IPS-20b (cell line): Measurements from ENCODE around the gene MAP7.
"Not testable (repeated sequence)": the region's sequence is repeated elsewhere in the genome, so short reads cannot be mapped to it uniquely, and the experiment has no call there.

Experiments
- H3K27ac ChIP-seq: one replicate; pipeline ENCODE4 v1.5.1; 2013; ENCODE audit warnings: low read length
- H3K27me3 ChIP-seq: 2 replicates; pipeline ENCODE4 v1.6.1; 2013; ENCODE audit warnings: mild to moderate bottlenecking, low read length, inconsistent platforms; ENCODE audit not compliant: insufficient read depth
- H3K36me3 ChIP-seq: 2 replicates; pipeline ENCODE4 v1.6.1; 2013; ENCODE audit warnings: low read depth, mild to moderate bottlenecking, inconsistent platforms, low read length, moderate library complexity; ENCODE audit not compliant: insufficient read depth
- H3K4me1 ChIP-seq: 2 replicates; pipeline ENCODE4 v1.6.1; 2013; ENCODE audit warnings: mild to moderate bottlenecking, control low read depth, inconsistent platforms, low read length, moderate library complexity; ENCODE audit not compliant: insufficient read depth
- H3K4me3 ChIP-seq: 2 replicates; pipeline ENCODE4 v1.5.1; 2013; ENCODE audit warnings: mild to moderate bottlenecking, low read length, inconsistent platforms
- H3K9ac ChIP-seq: 2 replicates; pipeline ENCODE4 v1.6.1; 2013; ENCODE audit warnings: low read depth, mild to moderate bottlenecking, inconsistent platforms, low read length, moderate library complexity
- H3K9me3 ChIP-seq: 2 replicates; pipeline ENCODE4 v1.6.1; 2013; ENCODE audit warnings: mild to moderate bottlenecking, low read depth, low read length, inconsistent platforms; ENCODE audit not compliant: insufficient read depth

MAP7 gene

DNA sequence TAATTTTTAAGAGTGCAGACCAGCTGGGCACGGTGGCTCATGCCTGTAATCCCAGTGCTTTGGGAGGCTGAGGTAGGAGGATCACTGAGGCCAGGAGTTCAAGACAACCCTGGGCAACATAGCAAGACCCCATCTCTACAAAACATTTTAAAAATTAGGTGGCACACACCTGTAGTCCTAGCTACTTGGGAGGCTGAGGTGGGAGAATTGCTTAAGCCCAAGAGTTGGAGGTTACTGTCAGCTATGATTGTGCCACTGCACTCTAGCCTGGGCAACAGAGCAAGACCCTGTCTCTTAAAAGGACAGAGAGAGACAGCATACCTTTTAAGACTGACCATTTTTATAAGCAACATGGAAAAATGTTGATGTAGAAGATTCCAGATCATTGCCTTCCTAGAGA, 241.8 kb downstream of the MAP7 start:
- H3K36me3 ChIP-seq, H3K4me3 ChIP-seq, H3K27me3 ChIP-seq, H3K9ac ChIP-seq, H3K4me1 ChIP-seq, H3K27ac ChIP-seq, H3K9me3 ChIP-seq: not testable (repeated sequence)

DNA sequence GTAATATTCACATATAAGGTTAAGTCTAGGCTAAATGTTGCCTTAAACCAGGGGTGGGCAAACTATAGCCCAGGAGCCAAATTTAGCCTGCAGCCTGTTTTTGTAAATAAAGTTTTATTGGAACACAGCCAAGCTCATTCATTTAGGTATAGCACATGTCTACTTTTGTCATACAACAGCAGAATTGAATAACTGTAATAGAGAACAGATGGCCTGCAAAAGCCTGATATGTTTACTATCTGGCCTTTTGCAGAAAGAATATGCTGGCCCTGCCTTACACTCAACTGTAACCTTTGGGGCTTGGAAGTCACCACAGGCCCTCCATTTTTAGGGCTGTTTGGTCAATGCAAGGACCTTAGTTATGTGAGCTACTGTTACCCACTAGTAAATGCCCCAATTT, 242.9 kb downstream of the MAP7 start:
- H3K4me3 ChIP-seq: no peak overlapping the region

DNA sequence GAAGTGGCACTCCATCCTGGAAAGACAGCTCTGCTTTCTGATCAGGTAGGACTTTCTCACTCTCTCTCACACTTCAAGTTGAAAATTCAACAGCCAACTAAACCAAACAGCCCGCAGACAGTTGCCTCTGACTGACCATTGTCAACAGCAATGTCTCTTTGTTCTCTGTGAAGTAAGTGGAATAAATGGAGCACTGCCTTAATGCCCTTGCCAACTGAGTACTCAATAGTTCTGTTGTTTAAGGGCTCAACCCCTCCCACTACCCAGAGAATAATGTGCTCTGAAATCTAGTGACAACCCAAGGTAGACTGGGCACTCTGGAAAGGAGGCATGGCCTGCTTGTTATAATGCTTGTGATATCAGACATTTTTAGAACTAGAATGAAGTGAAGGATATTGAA, 243.8 kb downstream of the MAP7 start:
- Histone ChIP-seq H3K9ac (no peak overlapping the region), H3K4me3 (no peak overlapping the region), H3K36me3 (no peaks in the 10 kb centered on the region), H3K4me1 (no peaks in the 10 kb centered on the region), H3K9me3 (no peaks in the 10 kb centered on the region), H3K27ac (no peak overlapping the region), H3K27me3 (no peaks in the 10 kb centered on the region)

More for the DNA sequence above, 242.9 kb downstream of the MAP7 start:
- H3K9me3 ChIP-seq: no peaks in the 10 kb centered on the region
- no peak overlapping the region for H3K27ac ChIP-seq
- H3K9ac ChIP-seq: no peak overlapping the region
- no peaks in the 10 kb centered on the region for H3K27me3 ChIP-seq
- no peaks in the 10 kb centered on the region for H3K4me1 ChIP-seq
- H3K36me3 ChIP-seq: no peaks in the 10 kb centered on the region

DNA sequence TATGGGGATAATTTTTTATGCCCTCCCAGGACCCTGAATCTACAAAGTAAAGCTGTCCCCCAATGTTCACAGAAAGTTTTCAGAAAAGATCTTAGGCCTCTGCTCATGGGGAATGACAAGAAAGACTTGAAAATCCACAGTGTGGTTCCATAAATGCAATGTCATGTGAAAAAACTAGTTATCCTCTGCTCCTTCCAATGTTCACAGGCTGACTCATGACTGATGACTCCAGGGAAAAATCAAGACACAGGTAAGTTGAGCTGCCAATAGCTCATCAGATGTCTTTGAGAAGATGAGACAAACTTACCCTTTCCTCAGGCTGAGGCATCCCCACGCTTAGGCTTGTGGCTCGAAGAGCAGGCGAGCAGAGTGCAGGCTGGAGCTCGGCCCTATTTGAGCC, 245.8 kb downstream of the MAP7 start:
- Histone ChIP-seq H3K9me3 (no peaks in the 10 kb centered on the region), H3K27ac (no peak overlapping the region), H3K4me1 (no peaks in the 10 kb centered on the region), H3K9ac (no peak overlapping the region), H3K36me3 (no peaks in the 10 kb centered on the region), H3K27me3 (no peaks in the 10 kb centered on the region), H3K4me3 (no peak overlapping the region)

DNA sequence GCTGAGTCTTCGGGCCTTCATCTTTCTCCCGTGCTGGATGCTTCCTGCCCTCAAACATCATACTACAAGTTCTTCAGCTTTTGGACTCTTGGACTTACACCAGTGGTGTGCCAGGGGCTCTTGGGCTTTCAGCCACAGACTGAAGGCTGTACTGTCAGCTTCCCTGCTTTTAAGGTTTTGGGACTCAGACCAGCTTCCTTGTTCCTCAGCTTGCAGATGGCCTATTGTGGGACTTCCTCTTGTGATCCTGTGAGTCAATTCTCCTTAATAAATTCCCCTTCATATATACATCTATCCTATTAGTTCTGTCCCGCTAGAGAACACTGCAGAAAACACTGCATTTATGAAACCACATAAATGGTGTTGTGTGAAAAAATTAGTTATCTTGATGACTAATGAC, 246.7 kb downstream of the MAP7 start:
- no peaks in the 10 kb centered on the region for H3K27me3 ChIP-seq

DNA sequence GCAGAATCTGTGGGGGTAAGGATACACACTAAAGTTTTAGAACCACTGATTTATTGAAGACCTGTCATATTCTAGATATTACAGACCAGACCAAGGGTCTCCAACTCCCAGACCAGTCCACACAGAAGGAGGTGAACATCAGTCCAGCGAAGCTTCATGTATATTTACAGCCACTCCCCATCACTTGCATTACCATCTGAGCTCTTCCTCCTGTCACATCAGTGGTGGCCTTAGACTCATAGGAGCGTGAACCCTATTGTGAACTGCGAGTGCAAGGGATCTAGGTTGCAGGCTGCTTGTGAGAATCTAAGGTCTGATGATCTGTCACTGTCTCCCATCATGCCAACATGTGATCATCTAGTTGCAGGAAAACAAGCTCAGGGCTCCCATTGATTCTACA, 255.6 kb downstream of the MAP7 start:
- Histone ChIP-seq H3K9ac (no peak overlapping the region), H3K27ac (no peak overlapping the region), H3K27me3 (no peaks in the 10 kb centered on the region), H3K36me3 (no peaks in the 10 kb centered on the region), H3K4me1 (peaks cover 4% of the 10 kb centered on the region; the same call in 1 of the 2 replicates), H3K4me3 (no peak overlapping the region), H3K9me3 (no peaks in the 10 kb centered on the region)

More for the DNA sequence above, 246.7 kb downstream of the MAP7 start:
- no peaks in the 10 kb centered on the region for H3K36me3 ChIP-seq
- H3K9me3 ChIP-seq: no peaks in the 10 kb centered on the region
- H3K27ac ChIP-seq: no peak overlapping the region
- H3K4me3 ChIP-seq: no peak overlapping the region
- no peaks in the 10 kb centered on the region for H3K4me1 ChIP-seq
- no peak overlapping the region for H3K9ac ChIP-seq
